ENCODE data around the gene GPC5.

DNA sequence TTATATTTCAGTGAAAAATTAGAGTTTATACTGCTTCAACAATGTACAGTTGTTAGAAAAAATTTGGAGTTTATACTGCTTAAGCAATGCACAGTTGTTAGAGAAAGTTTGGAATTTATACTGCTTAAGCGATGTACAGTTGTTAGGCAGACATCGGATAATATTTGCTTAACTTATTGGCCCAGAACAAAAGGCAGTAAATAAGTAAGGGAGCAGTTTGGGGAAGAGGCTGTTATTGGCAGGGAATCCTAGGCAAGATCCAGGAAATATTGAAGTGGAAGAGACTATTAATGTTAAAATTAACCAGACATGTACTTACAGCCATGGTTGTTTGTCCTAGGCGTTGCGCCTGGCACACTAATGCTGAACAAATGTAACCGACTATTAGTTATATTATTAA is 166.9 kb downstream of the GPC5 start:
- TF ChIP-seq, protein P1, sequence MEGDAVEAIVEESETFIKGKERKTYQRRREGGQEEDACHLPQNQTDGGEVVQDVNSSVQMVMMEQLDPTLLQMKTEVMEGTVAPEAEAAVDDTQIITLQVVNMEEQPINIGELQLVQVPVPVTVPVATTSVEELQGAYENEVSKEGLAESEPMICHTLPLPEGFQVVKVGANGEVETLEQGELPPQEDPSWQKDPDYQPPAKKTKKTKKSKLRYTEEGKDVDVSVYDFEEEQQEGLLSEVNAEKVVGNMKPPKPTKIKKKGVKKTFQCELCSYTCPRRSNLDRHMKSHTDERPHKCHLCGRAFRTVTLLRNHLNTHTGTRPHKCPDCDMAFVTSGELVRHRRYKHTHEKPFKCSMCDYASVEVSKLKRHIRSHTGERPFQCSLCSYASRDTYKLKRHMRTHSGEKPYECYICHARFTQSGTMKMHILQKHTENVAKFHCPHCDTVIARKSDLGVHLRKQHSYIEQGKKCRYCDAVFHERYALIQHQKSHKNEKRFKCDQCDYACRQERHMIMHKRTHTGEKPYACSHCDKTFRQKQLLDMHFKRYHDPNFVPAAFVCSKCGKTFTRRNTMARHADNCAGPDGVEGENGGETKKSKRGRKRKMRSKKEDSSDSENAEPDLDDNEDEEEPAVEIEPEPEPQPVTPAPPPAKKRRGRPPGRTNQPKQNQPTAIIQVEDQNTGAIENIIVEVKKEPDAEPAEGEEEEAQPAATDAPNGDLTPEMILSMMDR (IDR thresholded peaks at IDR 0.05), result no peak
- no peak for TF ChIP-seq POLR2A (IDR thresholded peaks at IDR 0.05)
